Uterus (tissue), 4 donors: Measurements from ENCODE around the gene SMTN. TPM values are rescaled to one million over a fixed set of nuclear protein-coding genes. Genes with fewer than 3 reads are reported as not detected.

Experiments used
- DNase-seq, 2 donors: peaks; one replicate each; pipeline ENCODE4 v3.0.0-alpha.2; 2019 to 2020
- H3K27ac ChIP-seq, 2 donors: fragments of 200-600 bp; sonication (generic); 1 replicate in 1 of 2; 2 replicates in 1 of 2; pipeline ENCODE4 v1.5.1; 2016 to 2018
- H3K27me3 ChIP-seq, 2 donors: fragments of 200-600 bp; sonication (generic); one replicate each; pipeline ENCODE4 v1.5.1; 2018 to 2019; ENCODE audit warnings: control low read depth in 1 of 2
- H3K36me3 ChIP-seq, 2 donors: fragments of 200-600 bp; sonication (generic); one replicate each; pipeline ENCODE4 v1.5.1; 2019; ENCODE audit warnings: control low read depth in 1 of 2
- H3K4me1 ChIP-seq, 2 donors: fragments of 200-600 bp; sonication (generic); one replicate each; pipeline ENCODE4 v1.5.1; 2018 to 2019; ENCODE audit warnings: control low read depth in 1 of 2
- H3K4me3 ChIP-seq, 2 donors: fragments of 200-600 bp; sonication (generic); 1 replicate in 1 of 2; 2 replicates in 1 of 2; pipeline ENCODE4 v1.5.1; 2018 to 2019; ENCODE audit warnings: mild to moderate bottlenecking in 1 of 2
- H3K9me3 ChIP-seq, 2 donors: fragments of 200-600 bp; sonication (generic); one replicate each; pipeline ENCODE4 v1.5.1; 2019; ENCODE audit warnings: control low read depth in 1 of 2
- POLR2A ChIP-seq, 2 donors: fragments of 450-650 bp; IDR thresholded peaks; one replicate each; pipeline ENCODE4 v1.6.1; 2016; ENCODE audit warnings: antibody characterized with exemption in 2 of 2, mild to moderate bottlenecking in 1 of 2, moderate library complexity in 1 of 2
- intact Hi-C: fragments of 100-400 bp; cut with DNase I; formaldehyde crosslinking; loops from one replicate; pipeline ENCODE4 v1.15.1; 2023; ENCODE audit warnings: low total_unique reads
- total RNA-seq, 4 donors: library from RNA; depleted of rRNA in 3 of 4; stranded (reverse); fragments of >200 nt in 3 of 4; gene quantifications; one replicate each; pipeline versions ENCODE4 v1.1.0 to v1.2.4, GENCODE V29; 2014 to 2023
- TF ChIP-seq, protein P1 (sequence below), 4 experiments: fragments of 200-600 bp in 2 of 4; fragments of 450-650 bp in 2 of 4; sonication (generic) in 2 of 4; IDR thresholded peaks; one replicate each; pipeline ENCODE4 v1.5.1; 2016 to 2019; ENCODE audit warnings: antibody characterized with exemption in 4 of 4, mild to moderate bottlenecking in 2 of 4, moderate library complexity in 1 of 4
- donor health status: DM: yes; HTN: yes; CAD: no.

SMTN gene
- total RNA-seq, 4 donors from 2014 or later, result 182 to 647 (median 274) TPM

DNA sequence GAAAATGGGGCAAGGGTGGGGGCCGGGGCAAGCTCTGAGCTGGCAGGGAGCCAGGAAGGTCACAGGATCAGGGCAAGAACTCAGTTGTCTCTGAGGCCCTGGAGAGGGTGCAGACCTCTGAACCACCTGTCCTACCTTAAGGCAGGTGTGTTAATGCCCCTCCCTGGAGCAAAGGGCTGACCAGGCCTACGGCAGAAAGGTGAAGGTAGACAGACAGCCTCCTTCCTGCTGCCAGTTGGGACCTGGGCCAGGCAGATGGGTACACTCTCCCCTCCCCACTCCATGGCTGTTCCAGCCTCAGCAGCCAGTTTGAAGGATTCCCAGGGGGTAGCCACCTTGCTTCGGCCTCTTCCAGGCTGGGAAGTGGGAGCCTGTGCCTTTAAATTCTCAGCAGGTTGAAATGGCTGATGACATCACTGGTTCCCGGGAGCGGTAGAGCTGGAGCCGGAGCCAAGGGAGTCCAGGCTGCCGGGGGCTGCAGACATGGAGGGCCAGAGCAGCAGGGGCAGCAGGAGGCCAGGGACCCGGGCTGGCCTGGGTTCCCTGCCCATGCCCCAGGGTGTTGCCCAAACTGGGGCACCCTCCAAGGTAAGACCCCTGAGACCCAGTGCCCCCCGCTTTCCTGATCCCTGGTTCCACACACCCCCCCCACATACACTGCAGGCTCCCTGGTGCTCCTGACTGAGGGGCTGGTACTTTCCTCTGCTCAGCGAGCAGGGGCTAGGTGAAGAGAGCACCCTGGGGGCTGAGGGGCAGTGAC is 41.6 kb downstream of the SMTN start, which contains the start of gene INPP5J:
Gene INPP5J (plus strand): TSS at position 435 of the 760 bp plus-strand sequence. CDS start 49 bp downstream, at position 484.
- Histone ChIP-seq H3K4me3 (peak within 1 kb of the TSS; percentile 30 to 40), H3K9me3 (no peaks in the 10 kb centered on the region), H3K36me3 (no peaks in the 10 kb centered on the region), H3K27me3 (no peaks in the 10 kb centered on the region), H3K4me1 (peaks cover 0 to 6% of the 10 kb centered on the region in 2 donors), H3K27ac (peak within 1 kb of the TSS; percentile 35 to 66)
- TF ChIP-seq, protein P1, sequence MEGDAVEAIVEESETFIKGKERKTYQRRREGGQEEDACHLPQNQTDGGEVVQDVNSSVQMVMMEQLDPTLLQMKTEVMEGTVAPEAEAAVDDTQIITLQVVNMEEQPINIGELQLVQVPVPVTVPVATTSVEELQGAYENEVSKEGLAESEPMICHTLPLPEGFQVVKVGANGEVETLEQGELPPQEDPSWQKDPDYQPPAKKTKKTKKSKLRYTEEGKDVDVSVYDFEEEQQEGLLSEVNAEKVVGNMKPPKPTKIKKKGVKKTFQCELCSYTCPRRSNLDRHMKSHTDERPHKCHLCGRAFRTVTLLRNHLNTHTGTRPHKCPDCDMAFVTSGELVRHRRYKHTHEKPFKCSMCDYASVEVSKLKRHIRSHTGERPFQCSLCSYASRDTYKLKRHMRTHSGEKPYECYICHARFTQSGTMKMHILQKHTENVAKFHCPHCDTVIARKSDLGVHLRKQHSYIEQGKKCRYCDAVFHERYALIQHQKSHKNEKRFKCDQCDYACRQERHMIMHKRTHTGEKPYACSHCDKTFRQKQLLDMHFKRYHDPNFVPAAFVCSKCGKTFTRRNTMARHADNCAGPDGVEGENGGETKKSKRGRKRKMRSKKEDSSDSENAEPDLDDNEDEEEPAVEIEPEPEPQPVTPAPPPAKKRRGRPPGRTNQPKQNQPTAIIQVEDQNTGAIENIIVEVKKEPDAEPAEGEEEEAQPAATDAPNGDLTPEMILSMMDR (IDR thresholded peaks at IDR 0.05), result no peak
- no peak for TF ChIP-seq POLR2A (IDR thresholded peaks at IDR 0.05)
- intact Hi-C loops, result no loop called here
- peak; percentile 58 to 67 for DNase-seq

DNA sequence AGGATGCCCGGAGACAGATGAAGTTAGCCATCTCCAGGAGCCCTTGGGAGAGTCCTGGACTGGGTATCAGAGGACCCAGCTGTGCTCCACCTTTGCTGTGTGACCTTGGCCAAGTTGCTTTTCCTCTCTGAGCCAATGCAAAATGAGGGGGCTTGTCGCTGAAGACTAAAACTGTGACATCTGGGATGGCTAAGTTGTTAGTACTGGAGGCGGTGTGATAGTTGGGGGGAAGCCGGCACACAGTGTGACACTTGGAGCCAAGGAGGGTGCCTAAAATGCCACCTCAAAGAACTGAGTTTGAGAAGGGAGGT is 42.1 kb downstream of the SMTN start:
- H3K4me1 ChIP-seq, result peaks cover 0 to 6% of the 10 kb centered on the region in 2 donors
- no peaks in the 10 kb centered on the region for H3K36me3 ChIP-seq
- no peaks in the 10 kb centered on the region for H3K27me3 ChIP-seq
- H3K4me3 ChIP-seq, result peak overlapping the region; percentile 30 to 40
- no peaks in the 10 kb centered on the region for H3K9me3 ChIP-seq
- DNase-seq, result no peak
- no peak for TF ChIP-seq POLR2A (IDR thresholded peaks at IDR 0.05)
- TF ChIP-seq, protein P1 (IDR thresholded peaks at IDR 0.05), result no peak
- peak overlapping the region; percentile 35 to 66 for H3K27ac ChIP-seq
- intact Hi-C loops, result no loop called here

DNA sequence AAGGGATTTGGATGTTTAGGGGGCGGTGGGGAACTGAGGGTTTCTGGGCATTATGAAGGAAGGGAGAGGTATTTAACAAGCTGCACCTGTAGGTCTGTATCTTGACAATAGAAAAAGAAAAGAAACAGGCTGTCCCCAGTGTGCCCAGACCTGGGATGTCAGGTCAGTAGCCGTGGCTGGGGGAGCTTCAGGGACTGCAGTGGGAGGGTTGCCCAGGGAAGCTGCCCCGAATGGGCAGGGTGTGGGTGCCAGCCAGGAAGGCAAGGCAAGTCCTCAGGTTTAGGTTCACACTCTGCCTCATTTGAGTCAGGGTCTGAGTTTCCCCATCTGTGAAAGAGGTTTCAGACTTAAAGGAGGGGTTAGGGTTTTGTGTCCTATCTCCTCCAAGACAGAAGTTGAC is 43.2 kb downstream of the SMTN start:
- no peaks in the 10 kb centered on the region for H3K9me3 ChIP-seq
- no peak overlapping the region for H3K27ac ChIP-seq
- H3K4me1 ChIP-seq, result peaks cover 0 to 6% of the 10 kb centered on the region in 2 donors
- no peak overlapping the region for H3K4me3 ChIP-seq
- no peaks in the 10 kb centered on the region for H3K27me3 ChIP-seq
- TF ChIP-seq POLR2A (IDR thresholded peaks at IDR 0.05), result no peak
- TF ChIP-seq, protein P1 (IDR thresholded peaks at IDR 0.05), result no peak
- intact Hi-C loops, result no loop called here
- no peak for DNase-seq
- H3K36me3 ChIP-seq, result no peaks in the 10 kb centered on the region

DNA sequence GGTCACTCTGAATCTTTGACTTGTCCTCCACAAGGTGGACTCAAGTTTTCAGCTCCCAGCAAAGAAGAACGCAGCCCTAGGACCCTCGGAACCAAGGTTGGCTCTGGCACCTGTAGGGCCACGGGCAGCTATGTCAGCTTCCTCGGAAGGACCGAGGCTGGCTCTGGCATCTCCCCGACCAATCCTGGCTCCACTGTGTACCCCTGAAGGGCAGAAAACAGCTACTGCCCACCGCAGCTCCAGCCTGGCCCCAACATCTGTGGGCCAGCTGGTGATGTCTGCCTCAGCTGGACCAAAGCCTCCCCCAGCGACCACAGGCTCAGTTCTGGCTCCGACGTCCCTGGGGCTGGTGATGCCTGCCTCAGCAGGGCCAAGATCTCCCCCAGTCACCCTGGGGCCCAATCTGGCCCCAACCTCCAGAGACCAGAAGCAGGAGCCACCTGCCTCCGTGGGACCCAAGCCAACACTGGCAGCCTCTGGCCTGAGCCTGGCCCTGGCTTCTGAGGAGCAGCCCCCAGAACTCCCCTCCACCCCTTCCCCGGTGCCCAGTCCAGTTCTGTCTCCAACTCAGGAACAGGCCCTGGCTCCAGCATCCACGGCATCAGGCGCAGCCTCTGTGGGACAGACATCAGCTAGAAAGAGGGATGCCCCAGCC is 43.8 kb downstream of the SMTN start:
- no peaks in the 10 kb centered on the region for H3K9me3 ChIP-seq
- H3K36me3 ChIP-seq, result no peaks in the 10 kb centered on the region
- no peak overlapping the region for H3K4me3 ChIP-seq
- no peaks in the 10 kb centered on the region for H3K27me3 ChIP-seq
- peaks cover 0 to 6% of the 10 kb centered on the region in 2 donors for H3K4me1 ChIP-seq
- no peak for DNase-seq
- intact Hi-C loops, result no loop called here
- TF ChIP-seq, protein P1 (IDR thresholded peaks at IDR 0.05), result no peak
- no peak for TF ChIP-seq POLR2A (IDR thresholded peaks at IDR 0.05)
- no peak overlapping the region for H3K27ac ChIP-seq

DNA sequence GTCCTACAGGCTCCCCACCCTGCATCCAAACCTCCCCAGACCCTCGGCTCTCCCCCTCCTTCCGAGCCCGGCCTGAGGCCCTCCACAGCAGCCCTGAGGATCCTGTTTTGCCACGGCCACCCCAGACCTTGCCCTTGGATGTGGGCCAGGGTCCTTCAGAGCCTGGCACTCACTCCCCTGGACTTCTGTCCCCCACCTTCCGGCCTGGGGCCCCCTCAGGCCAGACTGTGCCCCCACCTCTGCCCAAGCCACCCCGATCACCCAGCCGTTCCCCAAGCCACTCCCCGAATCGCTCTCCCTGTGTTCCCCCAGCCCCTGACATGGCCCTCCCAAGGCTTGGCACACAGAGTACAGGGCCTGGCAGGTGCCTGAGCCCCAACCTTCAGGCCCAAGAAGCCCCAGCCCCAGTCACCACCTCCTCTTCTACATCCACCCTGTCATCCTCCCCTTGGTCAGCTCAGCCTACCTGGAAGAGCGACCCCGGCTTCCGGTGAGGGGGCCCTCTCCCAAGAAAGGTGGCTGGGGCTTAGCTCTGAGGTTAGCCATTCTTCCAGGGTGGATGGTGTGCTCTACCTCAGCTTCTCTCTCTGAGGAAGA is 44.5 kb downstream of the SMTN start:
- H3K27me3 ChIP-seq, result no peaks in the 10 kb centered on the region
- no peak overlapping the region for H3K27ac ChIP-seq
- peaks cover 0 to 6% of the 10 kb centered on the region in 2 donors for H3K4me1 ChIP-seq
- no peak for DNase-seq
- no peaks in the 10 kb centered on the region for H3K36me3 ChIP-seq
- intact Hi-C loops, result no loop called here
- TF ChIP-seq, protein P1 (IDR thresholded peaks at IDR 0.05), result no peak
- no peak for TF ChIP-seq POLR2A (IDR thresholded peaks at IDR 0.05)
- H3K4me3 ChIP-seq, result no peak overlapping the region
- no peaks in the 10 kb centered on the region for H3K9me3 ChIP-seq
